Suprapubic skin (tissue), 3 donors: ENCODE results near the gene SLCO4A1.

Source experiments
- CTCF ChIP-seq, 2 donors: fragments of 200-600 bp in 1 of 2; fragments of 450-650 bp in 1 of 2; sonication (generic) in 1 of 2; IDR thresholded peaks; one replicate each; pipeline ENCODE4 v1.5.1; 2016 to 2019; ENCODE audit warnings: antibody characterized with exemption in 2 of 2, mild to moderate bottlenecking in 1 of 2, moderate library complexity in 1 of 2
- POLR2A ChIP-seq, 2 donors: fragments of 450-650 bp; IDR thresholded peaks; one replicate each; pipeline ENCODE4 v1.6.1; 2017; ENCODE audit warnings: antibody characterized with exemption in 2 of 2, mild to moderate bottlenecking in 2 of 2, moderate library complexity in 2 of 2

GRCh38 chr20:62616728-62617621 is 25.3 kb upstream of the SLCO4A1 start:
- TF ChIP-seq POLR2A (IDR thresholded peaks at IDR 0.05) (no peak), CTCF (IDR thresholded peaks at IDR 0.05) (peak; percentile 58 to 95)
